GM23338 (cell line): ENCODE results near the gene PSMB10.

Experiments used
- CREB1 ChIP-seq: fragments of 250-450 bp; sonication (Bioruptor Pico); IDR thresholded peaks from 2 replicates; pipeline ENCODE4 v1.5.0; 2020; ENCODE audit warnings: low read depth, mild to moderate bottlenecking, moderate library complexity
- EZH2 ChIP-seq: fragments of 200-600 bp; sonication (generic); IDR thresholded peaks from one replicate; pipeline ENCODE4 v1.8.0; 2017; ENCODE audit warnings: antibody characterized with exemption, mild to moderate bottlenecking, low read depth; ENCODE audit not compliant: unreplicated experiment
- EZH2phosphoT487 ChIP-seq: fragments of 200-600 bp; sonication (generic); IDR thresholded peaks from one replicate; pipeline ENCODE4 v1.8.1; 2018; ENCODE audit warnings: antibody characterized with exemption; ENCODE audit not compliant: unreplicated experiment
- JUNB ChIP-seq: IDR thresholded peaks from one replicate; pipeline ENCODE4 v1.6.1; 2016; ENCODE audit warnings: antibody characterized with exemption; ENCODE audit not compliant: unreplicated experiment
- POLR2AphosphoS5 ChIP-seq: IDR thresholded peaks from 2 replicates; pipeline ENCODE4 v1.6.1; 2016; ENCODE audit warnings: antibody characterized with exemption, low read depth
- STAT1 ChIP-seq: IDR thresholded peaks from one replicate; pipeline ENCODE4 v1.6.1; 2016; ENCODE audit warnings: antibody characterized with exemption; ENCODE audit not compliant: unreplicated experiment
- ZNF114 ChIP-seq: fragments of 250-450 bp; sonication (Bioruptor Pico); IDR thresholded peaks from 2 replicates; pipeline ENCODE4 v1.5.0; 2020; ENCODE audit warnings: mild to moderate bottlenecking, moderate library complexity
- ZNF331 ChIP-seq: fragments of 250-450 bp; sonication (Bioruptor Pico); IDR thresholded peaks from 2 replicates; pipeline ENCODE4 v1.5.0; 2020; ENCODE audit warnings: low read depth, mild to moderate bottlenecking, moderate library complexity
- TF ChIP-seq, protein P1 (sequence below), 2 experiments: fragments of 200-600 bp in 1 of 2; sonication (generic) in 1 of 2; conservative IDR thresholded peaks; 2 replicates each; pipeline versions ENCODE4 v1.5.1 to v1.6.1; 2016 to 2017; ENCODE audit warnings: antibody characterized with exemption in 2 of 2, low read depth in 2 of 2, mild to moderate bottlenecking in 2 of 2, moderate library complexity in 1 of 2
- TF ChIP-seq, protein P2 (sequence below): IDR thresholded peaks from 2 replicates; pipeline ENCODE4 v1.6.1; 2016; ENCODE audit warnings: antibody characterized with exemption
- TF ChIP-seq, protein P3 (sequence below): IDR thresholded peaks from one replicate; pipeline ENCODE4 v1.6.1; 2018; ENCODE audit warnings: antibody characterized with exemption; ENCODE audit not compliant: unreplicated experiment

DNA sequence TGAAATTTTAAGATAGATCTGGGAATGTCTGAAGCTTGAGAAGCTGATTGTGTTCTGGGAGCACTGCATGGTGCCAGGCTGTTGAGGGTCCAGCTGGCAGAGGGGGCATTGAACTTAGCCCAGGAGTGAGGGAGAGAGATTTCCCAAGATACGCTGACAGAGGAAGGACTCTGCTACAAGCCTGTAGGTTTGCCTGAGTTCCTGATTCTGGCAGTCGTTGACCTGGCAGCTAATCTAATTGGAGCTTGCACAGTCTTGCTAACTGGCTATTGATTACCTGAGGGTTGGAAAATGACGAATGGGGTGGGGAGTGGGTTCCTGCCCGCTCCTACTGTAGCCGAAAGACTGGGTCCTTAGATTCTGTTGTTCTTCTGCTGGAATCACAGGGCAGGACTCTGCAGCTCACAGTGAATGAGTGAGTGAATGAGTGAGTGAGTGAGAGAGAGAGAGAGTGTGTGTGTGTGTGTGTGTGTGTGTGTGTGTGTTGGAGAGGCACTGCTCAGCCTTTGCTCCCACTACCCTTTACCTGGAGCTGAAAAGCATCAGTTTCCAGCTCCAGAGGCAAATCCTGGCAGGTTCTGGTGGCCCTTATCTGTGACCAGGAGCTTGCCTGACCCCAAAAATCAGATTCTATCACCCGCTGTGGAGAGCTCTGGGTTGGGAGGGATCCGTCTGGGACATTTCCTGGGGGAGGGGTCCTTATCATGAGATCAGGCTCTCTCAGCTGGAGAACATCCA lies 21.7 kb downstream of the PSMB10 start:
- no peak for TF ChIP-seq JUNB
- TF ChIP-seq EZH2, result no peak
- TF ChIP-seq, protein P1, sequence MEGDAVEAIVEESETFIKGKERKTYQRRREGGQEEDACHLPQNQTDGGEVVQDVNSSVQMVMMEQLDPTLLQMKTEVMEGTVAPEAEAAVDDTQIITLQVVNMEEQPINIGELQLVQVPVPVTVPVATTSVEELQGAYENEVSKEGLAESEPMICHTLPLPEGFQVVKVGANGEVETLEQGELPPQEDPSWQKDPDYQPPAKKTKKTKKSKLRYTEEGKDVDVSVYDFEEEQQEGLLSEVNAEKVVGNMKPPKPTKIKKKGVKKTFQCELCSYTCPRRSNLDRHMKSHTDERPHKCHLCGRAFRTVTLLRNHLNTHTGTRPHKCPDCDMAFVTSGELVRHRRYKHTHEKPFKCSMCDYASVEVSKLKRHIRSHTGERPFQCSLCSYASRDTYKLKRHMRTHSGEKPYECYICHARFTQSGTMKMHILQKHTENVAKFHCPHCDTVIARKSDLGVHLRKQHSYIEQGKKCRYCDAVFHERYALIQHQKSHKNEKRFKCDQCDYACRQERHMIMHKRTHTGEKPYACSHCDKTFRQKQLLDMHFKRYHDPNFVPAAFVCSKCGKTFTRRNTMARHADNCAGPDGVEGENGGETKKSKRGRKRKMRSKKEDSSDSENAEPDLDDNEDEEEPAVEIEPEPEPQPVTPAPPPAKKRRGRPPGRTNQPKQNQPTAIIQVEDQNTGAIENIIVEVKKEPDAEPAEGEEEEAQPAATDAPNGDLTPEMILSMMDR (conservative IDR thresholded peaks at IDR 0.05; ENCODE audit: low read depth in 2 of 2), result no peak
- no peak for TF ChIP-seq POLR2AphosphoS5
- TF ChIP-seq CREB1 (CRISPR knock-in tag), result no peak
- TF ChIP-seq, protein P2, sequence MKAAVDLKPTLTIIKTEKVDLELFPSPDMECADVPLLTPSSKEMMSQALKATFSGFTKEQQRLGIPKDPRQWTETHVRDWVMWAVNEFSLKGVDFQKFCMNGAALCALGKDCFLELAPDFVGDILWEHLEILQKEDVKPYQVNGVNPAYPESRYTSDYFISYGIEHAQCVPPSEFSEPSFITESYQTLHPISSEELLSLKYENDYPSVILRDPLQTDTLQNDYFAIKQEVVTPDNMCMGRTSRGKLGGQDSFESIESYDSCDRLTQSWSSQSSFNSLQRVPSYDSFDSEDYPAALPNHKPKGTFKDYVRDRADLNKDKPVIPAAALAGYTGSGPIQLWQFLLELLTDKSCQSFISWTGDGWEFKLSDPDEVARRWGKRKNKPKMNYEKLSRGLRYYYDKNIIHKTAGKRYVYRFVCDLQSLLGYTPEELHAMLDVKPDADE, result no peak
- TF ChIP-seq, protein P3, sequence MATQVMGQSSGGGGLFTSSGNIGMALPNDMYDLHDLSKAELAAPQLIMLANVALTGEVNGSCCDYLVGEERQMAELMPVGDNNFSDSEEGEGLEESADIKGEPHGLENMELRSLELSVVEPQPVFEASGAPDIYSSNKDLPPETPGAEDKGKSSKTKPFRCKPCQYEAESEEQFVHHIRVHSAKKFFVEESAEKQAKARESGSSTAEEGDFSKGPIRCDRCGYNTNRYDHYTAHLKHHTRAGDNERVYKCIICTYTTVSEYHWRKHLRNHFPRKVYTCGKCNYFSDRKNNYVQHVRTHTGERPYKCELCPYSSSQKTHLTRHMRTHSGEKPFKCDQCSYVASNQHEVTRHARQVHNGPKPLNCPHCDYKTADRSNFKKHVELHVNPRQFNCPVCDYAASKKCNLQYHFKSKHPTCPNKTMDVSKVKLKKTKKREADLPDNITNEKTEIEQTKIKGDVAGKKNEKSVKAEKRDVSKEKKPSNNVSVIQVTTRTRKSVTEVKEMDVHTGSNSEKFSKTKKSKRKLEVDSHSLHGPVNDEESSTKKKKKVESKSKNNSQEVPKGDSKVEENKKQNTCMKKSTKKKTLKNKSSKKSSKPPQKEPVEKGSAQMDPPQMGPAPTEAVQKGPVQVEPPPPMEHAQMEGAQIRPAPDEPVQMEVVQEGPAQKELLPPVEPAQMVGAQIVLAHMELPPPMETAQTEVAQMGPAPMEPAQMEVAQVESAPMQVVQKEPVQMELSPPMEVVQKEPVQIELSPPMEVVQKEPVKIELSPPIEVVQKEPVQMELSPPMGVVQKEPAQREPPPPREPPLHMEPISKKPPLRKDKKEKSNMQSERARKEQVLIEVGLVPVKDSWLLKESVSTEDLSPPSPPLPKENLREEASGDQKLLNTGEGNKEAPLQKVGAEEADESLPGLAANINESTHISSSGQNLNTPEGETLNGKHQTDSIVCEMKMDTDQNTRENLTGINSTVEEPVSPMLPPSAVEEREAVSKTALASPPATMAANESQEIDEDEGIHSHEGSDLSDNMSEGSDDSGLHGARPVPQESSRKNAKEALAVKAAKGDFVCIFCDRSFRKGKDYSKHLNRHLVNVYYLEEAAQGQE, result no peak
- TF ChIP-seq EZH2phosphoT487, result no peak
- no peak for TF ChIP-seq ZNF331
- no peak for TF ChIP-seq ZNF114 (CRISPR knock-in tag)
- TF ChIP-seq STAT1, result no peak
